ENCODE data around the gene ASS1.

DNA sequence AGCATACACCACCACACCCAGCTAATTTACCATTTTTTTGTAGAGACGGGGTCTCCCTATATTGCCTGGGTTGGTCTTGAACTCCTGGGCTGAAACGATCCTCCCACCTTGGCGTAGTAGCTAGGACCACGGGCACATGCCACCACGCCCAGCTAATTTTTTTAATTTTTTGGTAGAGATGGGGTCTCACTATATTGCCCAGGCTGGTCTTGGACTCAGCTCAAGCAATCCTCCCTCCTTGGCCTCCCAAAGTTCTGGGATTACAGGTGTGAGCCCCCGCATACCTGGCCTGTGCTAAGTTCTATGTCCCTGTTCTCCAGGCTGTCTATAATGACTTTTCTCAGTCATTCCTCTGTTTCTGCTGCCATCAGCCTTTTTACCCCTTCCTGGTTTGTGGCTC, 41.3 kb downstream of the ASS1 start:
- TF ChIP-seq, protein P1, sequence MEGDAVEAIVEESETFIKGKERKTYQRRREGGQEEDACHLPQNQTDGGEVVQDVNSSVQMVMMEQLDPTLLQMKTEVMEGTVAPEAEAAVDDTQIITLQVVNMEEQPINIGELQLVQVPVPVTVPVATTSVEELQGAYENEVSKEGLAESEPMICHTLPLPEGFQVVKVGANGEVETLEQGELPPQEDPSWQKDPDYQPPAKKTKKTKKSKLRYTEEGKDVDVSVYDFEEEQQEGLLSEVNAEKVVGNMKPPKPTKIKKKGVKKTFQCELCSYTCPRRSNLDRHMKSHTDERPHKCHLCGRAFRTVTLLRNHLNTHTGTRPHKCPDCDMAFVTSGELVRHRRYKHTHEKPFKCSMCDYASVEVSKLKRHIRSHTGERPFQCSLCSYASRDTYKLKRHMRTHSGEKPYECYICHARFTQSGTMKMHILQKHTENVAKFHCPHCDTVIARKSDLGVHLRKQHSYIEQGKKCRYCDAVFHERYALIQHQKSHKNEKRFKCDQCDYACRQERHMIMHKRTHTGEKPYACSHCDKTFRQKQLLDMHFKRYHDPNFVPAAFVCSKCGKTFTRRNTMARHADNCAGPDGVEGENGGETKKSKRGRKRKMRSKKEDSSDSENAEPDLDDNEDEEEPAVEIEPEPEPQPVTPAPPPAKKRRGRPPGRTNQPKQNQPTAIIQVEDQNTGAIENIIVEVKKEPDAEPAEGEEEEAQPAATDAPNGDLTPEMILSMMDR (IDR thresholded peaks at IDR 0.05), result no peak
- TF ChIP-seq JUNB (IDR thresholded peaks at IDR 0.05) (no peak), CHD2 (IDR thresholded peaks at IDR 0.05; ENCODE audit: low read length, partially characterized antibody) (no peak), POLR2AphosphoS2 (conservative IDR thresholded peaks at IDR 0.05; ENCODE audit: low read length) (no peak), EP300 (IDR thresholded peaks at IDR 0.05) (no peak), MAFK (IDR thresholded peaks at IDR 0.05; ENCODE audit: partially characterized antibody) (peak; percentile 26), HDAC2 (IDR thresholded peaks at IDR 0.05) (no peak), RNF2 (IDR thresholded peaks at IDR 0.05; ENCODE audit: borderline replicate concordance, low read depth) (no peak), PHF8 (IDR thresholded peaks at IDR 0.05; ENCODE audit: borderline replicate concordance, low read depth) (no peak), CEBPB (IDR thresholded peaks at IDR 0.05) (no peak), EHF (CRISPR knock-in tag; IDR thresholded peaks at IDR 0.05) (no peak)
- TF ChIP-seq, protein P2, sequence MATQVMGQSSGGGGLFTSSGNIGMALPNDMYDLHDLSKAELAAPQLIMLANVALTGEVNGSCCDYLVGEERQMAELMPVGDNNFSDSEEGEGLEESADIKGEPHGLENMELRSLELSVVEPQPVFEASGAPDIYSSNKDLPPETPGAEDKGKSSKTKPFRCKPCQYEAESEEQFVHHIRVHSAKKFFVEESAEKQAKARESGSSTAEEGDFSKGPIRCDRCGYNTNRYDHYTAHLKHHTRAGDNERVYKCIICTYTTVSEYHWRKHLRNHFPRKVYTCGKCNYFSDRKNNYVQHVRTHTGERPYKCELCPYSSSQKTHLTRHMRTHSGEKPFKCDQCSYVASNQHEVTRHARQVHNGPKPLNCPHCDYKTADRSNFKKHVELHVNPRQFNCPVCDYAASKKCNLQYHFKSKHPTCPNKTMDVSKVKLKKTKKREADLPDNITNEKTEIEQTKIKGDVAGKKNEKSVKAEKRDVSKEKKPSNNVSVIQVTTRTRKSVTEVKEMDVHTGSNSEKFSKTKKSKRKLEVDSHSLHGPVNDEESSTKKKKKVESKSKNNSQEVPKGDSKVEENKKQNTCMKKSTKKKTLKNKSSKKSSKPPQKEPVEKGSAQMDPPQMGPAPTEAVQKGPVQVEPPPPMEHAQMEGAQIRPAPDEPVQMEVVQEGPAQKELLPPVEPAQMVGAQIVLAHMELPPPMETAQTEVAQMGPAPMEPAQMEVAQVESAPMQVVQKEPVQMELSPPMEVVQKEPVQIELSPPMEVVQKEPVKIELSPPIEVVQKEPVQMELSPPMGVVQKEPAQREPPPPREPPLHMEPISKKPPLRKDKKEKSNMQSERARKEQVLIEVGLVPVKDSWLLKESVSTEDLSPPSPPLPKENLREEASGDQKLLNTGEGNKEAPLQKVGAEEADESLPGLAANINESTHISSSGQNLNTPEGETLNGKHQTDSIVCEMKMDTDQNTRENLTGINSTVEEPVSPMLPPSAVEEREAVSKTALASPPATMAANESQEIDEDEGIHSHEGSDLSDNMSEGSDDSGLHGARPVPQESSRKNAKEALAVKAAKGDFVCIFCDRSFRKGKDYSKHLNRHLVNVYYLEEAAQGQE (IDR thresholded peaks at IDR 0.05), result no peak
- TF ChIP-seq, protein P3, sequence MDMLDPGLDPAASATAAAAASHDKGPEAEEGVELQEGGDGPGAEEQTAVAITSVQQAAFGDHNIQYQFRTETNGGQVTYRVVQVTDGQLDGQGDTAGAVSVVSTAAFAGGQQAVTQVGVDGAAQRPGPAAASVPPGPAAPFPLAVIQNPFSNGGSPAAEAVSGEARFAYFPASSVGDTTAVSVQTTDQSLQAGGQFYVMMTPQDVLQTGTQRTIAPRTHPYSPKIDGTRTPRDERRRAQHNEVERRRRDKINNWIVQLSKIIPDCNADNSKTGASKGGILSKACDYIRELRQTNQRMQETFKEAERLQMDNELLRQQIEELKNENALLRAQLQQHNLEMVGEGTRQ (IDR thresholded peaks at IDR 0.05), result no peak

Measured in A549 (cell line).